HCT116 (cell line): Measurements from ENCODE around the gene CADPS2.

ENCODE experiments used
- CEBPB ChIP-seq: IDR thresholded peaks from 2 replicates; pipeline ENCODE4 v1.6.1; 2012; ENCODE audit warnings: low read depth
- CTCF ChIP-seq, 3 experiments: fragments of 200-600 bp in 1 of 3; sonication (generic) in 1 of 3; IDR thresholded peaks in 2 of 3; conservative IDR thresholded peaks in 1 of 3; 2 replicates each; pipeline ENCODE4 v1.5.1; 2012 to 2017; ENCODE audit warnings: low read depth in 2 of 3, low read length in 2 of 3, antibody characterized with exemption in 1 of 3, borderline replicate concordance in 1 of 3, control low read depth in 1 of 3, mild to moderate bottlenecking in 1 of 3, mixed read lengths in 1 of 3, mixed run types in 1 of 3, moderate library complexity in 1 of 3; ENCODE audit not compliant: insufficient read depth in 1 of 3
- EGR1 ChIP-seq: IDR thresholded peaks from 2 replicates; pipeline ENCODE4 v1.6.1; 2012; ENCODE audit warnings: low read depth
- EZH2 ChIP-seq: fragments of 200-600 bp; sonication (generic); IDR thresholded peaks from 2 replicates; pipeline ENCODE4 v1.6.1; 2017; ENCODE audit warnings: antibody characterized with exemption, mixed run types
- EZH2phosphoT487 ChIP-seq: fragments of 200-600 bp; IDR thresholded peaks from 2 replicates; pipeline ENCODE4 v1.6.1; 2018; ENCODE audit warnings: antibody characterized with exemption, borderline replicate concordance
- MAX ChIP-seq: IDR thresholded peaks from 2 replicates; pipeline ENCODE4 v1.6.1; 2012
- POLR2A ChIP-seq: IDR thresholded peaks from 2 replicates; pipeline ENCODE4 v1.7.0; 2011; ENCODE audit warnings: borderline replicate concordance; ENCODE audit not compliant: insufficient read depth, insufficient read length; ENCODE audit errors: extremely low read depth
- POLR2AphosphoS5 ChIP-seq: IDR thresholded peaks from 2 replicates; pipeline ENCODE4 v1.6.1; 2011; ENCODE audit warnings: mild to moderate bottlenecking, low read depth, low read length, moderate library complexity
- RAD21 ChIP-seq: IDR thresholded peaks from 2 replicates; pipeline ENCODE4 v1.6.1; 2012; ENCODE audit warnings: low read depth, mild to moderate bottlenecking
- SIN3A ChIP-seq: IDR thresholded peaks from 2 replicates; pipeline ENCODE4 v1.6.1; 2012; ENCODE audit warnings: low read depth
- SP1 ChIP-seq: IDR thresholded peaks from 2 replicates; pipeline ENCODE4 v1.6.1; 2012; ENCODE audit warnings: low read depth
- SRF ChIP-seq: IDR thresholded peaks from 2 replicates; pipeline ENCODE4 v1.6.1; 2012; ENCODE audit warnings: low read depth

- TF ChIP-seq EZH2, result no peak
- no peak for TF ChIP-seq POLR2A
- no peak for TF ChIP-seq CTCF (IDR thresholded peaks at IDR 0.05 in 2 of 3, conservative IDR thresholded peaks at IDR 0.05 in 1 of 3; ENCODE audit: borderline replicate concordance in 1 of 3, insufficient read depth in 1 of 3, low read depth in 2 of 3, low read length in 2 of 3)
- TF ChIP-seq RAD21, result no peak
- TF ChIP-seq SP1, result no peak
- TF ChIP-seq MAX, result no peak
- TF ChIP-seq SRF, result no peak
- TF ChIP-seq CEBPB, result no peak
- TF ChIP-seq EZH2phosphoT487, result no peak
- TF ChIP-seq POLR2AphosphoS5, result no peak
- no peak for TF ChIP-seq EGR1
- TF ChIP-seq SIN3A, result no peak
These were observed 575.9 kb downstream of the CADPS2 start for GRCh38 chr7:122310119-122311021.
